ENCODE data around the gene SLC49A4. TPM values are rescaled to one million over a fixed set of nuclear protein-coding genes. Genes with fewer than 3 reads are reported as not detected.

Gene SLC49A4
- total and polyA plus RNA-seq, 2 of the 8 experiments (the other 6 are each of a cell fraction or from before 2014, with no cell fraction given), result 9.5 to 10.2 TPM

- no peak for TF ChIP-seq EGR1 (IDR thresholded peaks at IDR 0.05; ENCODE audit: borderline replicate concordance, low read depth, low read length)
- TF ChIP-seq ATF2 (IDR thresholded peaks at IDR 0.05; ENCODE audit: low read length), result no peak
- no peak for TF ChIP-seq NRF1 (IDR thresholded peaks at IDR 0.05; ENCODE audit: low read depth, low read length)
- no peak for TF ChIP-seq GTF2F1 (IDR thresholded peaks at IDR 0.05; ENCODE audit: borderline replicate concordance, low read depth, low read length)
- no peak for TF ChIP-seq POU5F1 (IDR thresholded peaks at IDR 0.05; ENCODE audit: low read depth, low read length)
- no peak for TF ChIP-seq SP2 (IDR thresholded peaks at IDR 0.05; ENCODE audit: low read length)
- TF ChIP-seq CHD1 (IDR thresholded peaks at IDR 0.05; ENCODE audit: low read depth, low read length), result no peak
- CTCF ChIA-PET (ENCODE audit: partially characterized antibody), result interaction anchor here (0.6 to 1.5 kb wide), 2 partner anchors 8 to 45 kb away, joined by 4 to 5 read pairs; no protein-coding TSS in a partner anchor
- FAIRE-seq, result no peak
These were observed 79.1 kb downstream of the SLC49A4 start for GRCh38 chr3:122873741-122874515.

More at GRCh38 chr3:122873741-122874515, 79.1 kb downstream of the SLC49A4 start:
- H3K79me1 ChIP-seq (ENCODE audit: low read depth, low read length), result no peaks in the 10 kb centered on the region
- H3K79me2 ChIP-seq (ENCODE audit: control insufficient read depth in 1 of 2, insufficient read depth in 2 of 2, low read length in 2 of 2), result no peaks in the 10 kb centered on the region
- H3K4me3 ChIP-seq (ENCODE audit: extremely low read depth in 1 of 4, insufficient read depth in 2 of 4, low read depth in 3 of 4, low read length in 4 of 4), result no peak overlapping the region
- peak overlapping the region in 1 of 4 experiments; percentile 34; a peak in 1 of 7 replicates for H3K9ac ChIP-seq (replicated peaks in 1 of 4; ENCODE audit: extremely low read depth in 1 of 4, low read depth in 3 of 4, low read length in 3 of 4)
- H2AK5ac ChIP-seq (ENCODE audit: low read depth, low read length), result no peak overlapping the region
- no peak overlapping the region for H2BK12ac ChIP-seq (ENCODE audit: low read depth, low read length)
- H4K5ac ChIP-seq (ENCODE audit: insufficient read length, low read depth, low read length), result no peak overlapping the region
- H3K56ac ChIP-seq (replicated peaks; ENCODE audit: insufficient read length, low read depth, low read length), result no peak overlapping the region
- H3K36me3 ChIP-seq (ENCODE audit: control insufficient read depth in 2 of 4, insufficient read depth in 4 of 4, low read length in 3 of 4), result no peaks in the 10 kb centered on the region
- no peaks in the 10 kb centered on the region for H3K23me2 ChIP-seq (ENCODE audit: low read depth, low read length)
- no peak overlapping the region for H3K4me2 ChIP-seq (ENCODE audit: insufficient read depth in 1 of 2, low read depth in 2 of 2, low read length in 2 of 2)
- POLR2A ChIA-PET (ENCODE audit: partially characterized antibody), result interaction anchor here (1.2 kb wide), 1 partner anchor 46 kb away, joined by 3 read pairs; no protein-coding TSS in a partner anchor
- no peaks in the 10 kb centered on the region for H4K20me1 ChIP-seq (replicated peaks in 1 of 2; ENCODE audit: control insufficient read depth in 1 of 2, insufficient read depth in 2 of 2, low read length in 2 of 2)
- H3K4ac ChIP-seq (replicated peaks; ENCODE audit: insufficient read length, low read depth, low read length), result no peak overlapping the region
- H2BK20ac ChIP-seq (ENCODE audit: low read length), result no peak overlapping the region
- no peak overlapping the region for H2BK5ac ChIP-seq (ENCODE audit: low read depth, low read length)
- no peaks in the 10 kb centered on the region for H3K4me1 ChIP-seq (replicated peaks in 1 of 4; ENCODE audit: control insufficient read depth in 3 of 4, insufficient read depth in 4 of 4, low read length in 3 of 4)
- no peak overlapping the region for H3K27ac ChIP-seq (ENCODE audit: low read depth, low read length)
- no peaks in the 10 kb centered on the region for H3K9me3 ChIP-seq (ENCODE audit: insufficient read depth in 2 of 2, low read depth in 1 of 2, low read length in 1 of 2)
- 91% methylated on average over 9 of the region's 9 CpGs; no CpG with 5 or more reads in 1 of the 2 experiments for WGBS, 2 experiments (ENCODE audit: extremely low coverage in 1 of 2, insufficient coverage in 1 of 2, insufficient read length in 1 of 2, insufficient replicate concordance in 2 of 2, low coverage in 1 of 2, low lambda C conversion rate in 2 of 2, missing lambda C conversion rate in 1 of 2)
- H2AFZ ChIP-seq (ENCODE audit: low read length), result no peak overlapping the region
- H3K23ac ChIP-seq (ENCODE audit: insufficient read length), result no peak overlapping the region
- DNase-seq (ENCODE audit: low read depth in 1 of 2, low spot score in 2 of 2), result no peak
- no peak overlapping the region for H2BK15ac ChIP-seq (ENCODE audit: low read length)
- no peak overlapping the region for H3K14ac ChIP-seq (ENCODE audit: insufficient read length)
- no peak overlapping the region for H4K91ac ChIP-seq (replicated peaks; ENCODE audit: insufficient read length, low read length)
- H3K27me3 ChIP-seq (replicated peaks in 1 of 4; ENCODE audit: control insufficient read depth in 3 of 4, extremely low read depth in 1 of 4, insufficient read depth in 3 of 4, low read length in 3 of 4), result no peaks in the 10 kb centered on the region
- no peak overlapping the region for H3K18ac ChIP-seq (ENCODE audit: extremely low read depth, low read length)
- no peak overlapping the region for H4K8ac ChIP-seq (ENCODE audit: extremely low read depth, insufficient read depth, low read length)
- no peak overlapping the region for H2BK120ac ChIP-seq (replicated peaks; ENCODE audit: low read depth, low read length)

Data from H1 (cell line).